Measurements from ENCODE around the gene CTCFL.

Gene CTCFL

GRCh38 chr20:57460781-57461465 is 64.0 kb downstream of the CTCFL start:
- FAIRE-seq: no peak

- FAIRE-seq: no peak
Observed at GRCh38 chr20:57459897-57460296, 65.0 kb downstream of the CTCFL start.

- FAIRE-seq: no peak
Observed at GRCh38 chr20:57459278-57459677, 65.7 kb downstream of the CTCFL start.

- no peak for FAIRE-seq
Observed at GRCh38 chr20:57458400-57459160, 66.4 kb downstream of the CTCFL start.

- no peak for FAIRE-seq
Observed at GRCh38 chr20:57457243-57458095, 67.5 kb downstream of the CTCFL start.

GRCh38 chr20:57456116-57456515 is 68.8 kb downstream of the CTCFL start:
- FAIRE-seq: no peak

- no peak for FAIRE-seq
Observed at GRCh38 chr20:57455386-57455785, 69.6 kb downstream of the CTCFL start.

GRCh38 chr20:57451795-57452661 is 72.9 kb downstream of the CTCFL start:
- FAIRE-seq: no peak

GRCh38 chr20:57451431-57451794 is 73.5 kb downstream of the CTCFL start:
- FAIRE-seq: no peak

- FAIRE-seq: no peak
Observed at GRCh38 chr20:57450931-57451330, 74.0 kb downstream of the CTCFL start.

- FAIRE-seq: no peak
Observed at GRCh38 chr20:57450419-57450818, 74.5 kb downstream of the CTCFL start.

- FAIRE-seq: no peak
Observed at GRCh38 chr20:57449398-57450354, 75.3 kb downstream of the CTCFL start.

GRCh38 chr20:57448764-57449354 is 76.1 kb downstream of the CTCFL start:
- FAIRE-seq: no peak

Data from A204.1 (cell line).